IMR-90 (cell line): ENCODE measurements around the gene VEGFA. TPM values are rescaled to one million over a fixed set of nuclear protein-coding genes. Genes with fewer than 3 reads are reported as not detected.

ENCODE experiments used
- ATAC-seq: fragments of 200-7000 bp; cut with Tn5 transposase; 2 replicates; pipeline ENCODE4 v1.9.1; 2020; ENCODE audit warnings: low read depth, mild to moderate bottlenecking, moderate library complexity
- BruUV-seq: library from RNA; stranded (reverse); fragments of 400-500 nt; replicated peaks from 2 replicates; lab custom pipeline; 2021; lab: Mats Ljungman, UMichigan
- CTCF ChIA-PET: fragments of 300-600 bp; formaldehyde crosslinking; extraction: SDS; loops from one replicate; lab custom pipeline; 2021; ENCODE audit warnings: antibody characterized with exemption; lab: Yijun Ruan, JAX
- POLR2A ChIA-PET: fragments of 300-600 bp; sonication (Branson Sonifier 250); formaldehyde crosslinking; loops from one replicate; lab custom pipeline; 2022; ENCODE audit warnings: antibody characterized with exemption; ENCODE audit not compliant: unreplicated experiment; lab: Charles Lee
- DNase-seq: peaks from one replicate; pipeline ENCODE4 v3.0.0; 2013
- H2AFZ ChIP-seq: replicated peaks from 2 replicates; pipeline ENCODE3; 2013; ENCODE audit warnings: low read length, mild to moderate bottlenecking; ENCODE audit not compliant: poor library complexity
- H2AK5ac ChIP-seq: 2 replicates; pipeline ENCODE4 v1.6.1; 2013; ENCODE audit warnings: low read depth, low read length, inconsistent platforms
- H2AK9ac ChIP-seq: replicated peaks from 2 replicates; pipeline ENCODE3; 2013; ENCODE audit warnings: mild to moderate bottlenecking, low read depth, low read length, moderate library complexity; ENCODE audit not compliant: poor library complexity
- H2BK120ac ChIP-seq: 2 replicates; pipeline ENCODE4 v1.6.1; 2013; ENCODE audit warnings: low read depth, low read length, inconsistent platforms
- H2BK15ac ChIP-seq: 3 replicates; pipeline ENCODE4 v1.6.1; 2013; ENCODE audit warnings: low read depth, low read length, inconsistent platforms
- H2BK20ac ChIP-seq: 2 replicates; pipeline ENCODE4 v1.6.1; 2013; ENCODE audit warnings: low read depth, mild to moderate bottlenecking, inconsistent platforms, low read length, moderate library complexity
- H2BK5ac ChIP-seq: 2 replicates; pipeline ENCODE4 v1.6.1; 2013; ENCODE audit warnings: mild to moderate bottlenecking, low read depth, low read length, inconsistent platforms; ENCODE audit not compliant: poor library complexity, severe bottlenecking
- H3K14ac ChIP-seq: replicated peaks from 2 replicates; pipeline ENCODE4 v1.6.1; 2013; ENCODE audit warnings: low read depth, low read length, inconsistent platforms
- H3K18ac ChIP-seq: 2 replicates; pipeline ENCODE4 v1.6.1; 2013; ENCODE audit warnings: low read depth, low read length, control low read depth
- H3K23ac ChIP-seq: 2 replicates; pipeline ENCODE4 v1.6.1; 2013; ENCODE audit warnings: low read depth, low read length, inconsistent platforms
- H3K27ac ChIP-seq: 2 replicates; pipeline ENCODE4 v1.5.1; 2013; ENCODE audit warnings: mild to moderate bottlenecking, control low read depth, low read length; ENCODE audit not compliant: insufficient read depth
- H3K27me3 ChIP-seq: 2 replicates; pipeline ENCODE4 v1.6.1; 2013; ENCODE audit warnings: low read length; ENCODE audit not compliant: control insufficient read depth, insufficient read depth
- H3K36me3 ChIP-seq: 2 replicates; pipeline ENCODE4 v1.6.1; 2013; ENCODE audit warnings: low read length, mixed read lengths; ENCODE audit not compliant: control insufficient read depth, insufficient read depth
- H3K4ac ChIP-seq: 2 replicates; pipeline ENCODE4 v1.6.1; 2013; ENCODE audit warnings: low read depth, low read length, inconsistent platforms
- H3K4me1 ChIP-seq: 2 replicates; pipeline ENCODE4 v1.6.1; 2013; ENCODE audit warnings: low read length, mixed read lengths; ENCODE audit not compliant: control insufficient read depth, insufficient read depth
- H3K4me2 ChIP-seq: 2 replicates; pipeline ENCODE4 v1.6.1; 2013; ENCODE audit warnings: low read depth, mild to moderate bottlenecking, control low read depth, low read length, moderate library complexity
- H3K4me3 ChIP-seq: 2 replicates; pipeline ENCODE4 v1.5.1; 2013; ENCODE audit warnings: low read depth, mild to moderate bottlenecking, control low read depth, low read length, moderate library complexity; ENCODE audit not compliant: insufficient read depth
- H3K56ac ChIP-seq: 2 replicates; pipeline ENCODE4 v1.6.1; 2013; ENCODE audit warnings: low read length, inconsistent platforms; ENCODE audit not compliant: insufficient read depth; ENCODE audit errors: extremely low read depth
- H3K79me1 ChIP-seq, 2 experiments: 2 replicates each; pipeline ENCODE4 v1.6.1; 2013; ENCODE audit warnings: low read length in 2 of 2, inconsistent platforms in 1 of 2, low read depth in 1 of 2
- H3K9ac ChIP-seq: 2 replicates; pipeline ENCODE4 v1.6.1; 2013; ENCODE audit warnings: low read depth, low read length, control low read depth
- H3K9me1 ChIP-seq: 2 replicates; pipeline ENCODE4 v1.6.1; 2013; ENCODE audit warnings: low read length, inconsistent platforms; ENCODE audit not compliant: insufficient read depth
- H3K9me3 ChIP-seq: 2 replicates; pipeline ENCODE4 v1.6.1; 2013; ENCODE audit warnings: low read length; ENCODE audit not compliant: control insufficient read depth, insufficient read depth
- H4K20me1 ChIP-seq: 2 replicates; pipeline ENCODE4 v1.6.1; 2013; ENCODE audit warnings: low read length, inconsistent platforms; ENCODE audit not compliant: insufficient read depth
- H4K5ac ChIP-seq: 2 replicates; pipeline ENCODE4 v1.6.1; 2013; ENCODE audit warnings: mild to moderate bottlenecking, low read depth, low read length, control low read depth
- H4K8ac ChIP-seq, 2 experiments: 2 replicates each; pipeline ENCODE4 v1.6.1; 2013; ENCODE audit warnings: low read depth in 2 of 2, low read length in 2 of 2, control low read depth in 1 of 2, inconsistent platforms in 1 of 2
- H4K91ac ChIP-seq: 2 replicates; pipeline ENCODE4 v1.6.1; 2013; ENCODE audit warnings: low read depth, low read length, inconsistent platforms; ENCODE audit not compliant: insufficient read depth
- BHLHE40 ChIP-seq: fragments of 150-350 bp; IDR thresholded peaks from 2 replicates; pipeline ENCODE4 v1.6.1; 2016; ENCODE audit warnings: mild to moderate bottlenecking, low read depth, low read length
- CEBPB ChIP-seq: IDR thresholded peaks from 2 replicates; pipeline ENCODE4 v1.6.1; 2012; ENCODE audit warnings: low read depth, low read length, improper control_type of control experiment
- CHD1 ChIP-seq: IDR thresholded peaks from 2 replicates; pipeline ENCODE4 v1.6.1; 2012; ENCODE audit warnings: low read depth, low read length, improper control_type of control experiment
- FOS ChIP-seq: fragments of 150-350 bp; IDR thresholded peaks from 2 replicates; pipeline ENCODE4 v1.6.1; 2016; ENCODE audit warnings: low read depth, low read length
- MAFK ChIP-seq: IDR thresholded peaks from 2 replicates; pipeline ENCODE4 v1.6.1; 2012; ENCODE audit warnings: low read depth, low read length, improper control_type of control experiment
- MAZ ChIP-seq: IDR thresholded peaks from 2 replicates; pipeline ENCODE4 v1.6.1; 2012; ENCODE audit warnings: low read depth, mild to moderate bottlenecking, low read length, improper control_type of control experiment, moderate library complexity, borderline replicate concordance
- MXI1 ChIP-seq: IDR thresholded peaks from 2 replicates; pipeline ENCODE4 v1.6.1; 2012; ENCODE audit warnings: low read depth, mild to moderate bottlenecking, low read length, moderate library complexity, borderline replicate concordance
- NFE2L2 ChIP-seq: fragments of 150-350 bp; IDR thresholded peaks from 2 replicates; pipeline ENCODE4 v1.6.1; 2016; ENCODE audit warnings: low read depth, mild to moderate bottlenecking, low read length
- POLR2A ChIP-seq: IDR thresholded peaks from 2 replicates; pipeline ENCODE4 v1.6.1; 2012; ENCODE audit warnings: mild to moderate bottlenecking, low read depth, low read length
- RAD21 ChIP-seq: IDR thresholded peaks from 2 replicates; pipeline ENCODE4 v1.6.1; 2012; ENCODE audit warnings: low read length, improper control_type of control experiment
- RCOR1 ChIP-seq: IDR thresholded peaks from 2 replicates; pipeline ENCODE4 v1.6.1; 2012; ENCODE audit warnings: mild to moderate bottlenecking, low read length, improper control_type of control experiment; ENCODE audit not compliant: insufficient replicate concordance
- RFX5 ChIP-seq: IDR thresholded peaks from 2 replicates; pipeline ENCODE4 v1.8.0; 2012; ENCODE audit warnings: low read depth, mild to moderate bottlenecking, low read length, moderate library complexity
- SMC3 ChIP-seq: fragments of 150-350 bp; IDR thresholded peaks from 2 replicates; pipeline ENCODE4 v1.6.1; 2016; ENCODE audit warnings: low read depth, mild to moderate bottlenecking, antibody characterized with exemption, low read length, moderate library complexity
- dilution Hi-C: fragments of 300-500 bp; cut with HindIII; formaldehyde crosslinking; loops from one replicate; pipeline ENCODE4 v1.14.3; 2018; ENCODE audit warnings: low sequenced_read_pairs; ENCODE audit not compliant: unreplicated experiment
- in situ Hi-C: fragments of 300-500 bp; cut with MboI; formaldehyde crosslinking; loops from 3 replicates; pipeline ENCODE4 v1.14.3; 2019; ENCODE audit warnings: low sequenced_read_pairs, inconsistent platforms, mixed read lengths
- intact Hi-C: fragments of 100-400 bp; cut with micrococcal nuclease; formaldehyde crosslinking; loops from 2 replicates; pipeline ENCODE4 v1.10.0; 2022
- polyA plus RNA-seq, 3 experiments: library from polyadenylated mRNA; depleted of rRNA; stranded (reverse); fragments of >200 nt; gene quantifications; 2 replicates each; pipeline ENCODE4 v1.2.3, GENCODE V29; 2012; ENCODE audit warnings: low replicate concordance in 1 of 3
- total RNA-seq: library from RNA; depleted of rRNA; stranded (reverse); fragments of >200 nt; gene quantifications from 2 replicates; pipeline ENCODE4 v1.2.3, GENCODE V29; 2012
- TF ChIP-seq, protein P1 (sequence below): fragments of 150-350 bp; IDR thresholded peaks from 2 replicates; pipeline ENCODE4 v1.6.1; 2016; ENCODE audit warnings: low read depth, mild to moderate bottlenecking, low read length, moderate library complexity, borderline replicate concordance
- TF ChIP-seq, protein P2 (sequence below): fragments of 150-350 bp; IDR thresholded peaks from 2 replicates; pipeline ENCODE4 v1.6.1; 2017; ENCODE audit warnings: mild to moderate bottlenecking, antibody characterized with exemption, low read length, low read depth
- TF ChIP-seq, protein P3 (sequence below): conservative IDR thresholded peaks from 2 replicates; pipeline ENCODE4 v1.5.1; 2012; ENCODE audit warnings: mild to moderate bottlenecking, low read depth, low read length, improper control_type of control experiment

Gene VEGFA
- total and polyA plus RNA-seq, 2 of the 4 experiments (the other 2 are of a cell fraction) = 190 to 234 TPM

DNA sequence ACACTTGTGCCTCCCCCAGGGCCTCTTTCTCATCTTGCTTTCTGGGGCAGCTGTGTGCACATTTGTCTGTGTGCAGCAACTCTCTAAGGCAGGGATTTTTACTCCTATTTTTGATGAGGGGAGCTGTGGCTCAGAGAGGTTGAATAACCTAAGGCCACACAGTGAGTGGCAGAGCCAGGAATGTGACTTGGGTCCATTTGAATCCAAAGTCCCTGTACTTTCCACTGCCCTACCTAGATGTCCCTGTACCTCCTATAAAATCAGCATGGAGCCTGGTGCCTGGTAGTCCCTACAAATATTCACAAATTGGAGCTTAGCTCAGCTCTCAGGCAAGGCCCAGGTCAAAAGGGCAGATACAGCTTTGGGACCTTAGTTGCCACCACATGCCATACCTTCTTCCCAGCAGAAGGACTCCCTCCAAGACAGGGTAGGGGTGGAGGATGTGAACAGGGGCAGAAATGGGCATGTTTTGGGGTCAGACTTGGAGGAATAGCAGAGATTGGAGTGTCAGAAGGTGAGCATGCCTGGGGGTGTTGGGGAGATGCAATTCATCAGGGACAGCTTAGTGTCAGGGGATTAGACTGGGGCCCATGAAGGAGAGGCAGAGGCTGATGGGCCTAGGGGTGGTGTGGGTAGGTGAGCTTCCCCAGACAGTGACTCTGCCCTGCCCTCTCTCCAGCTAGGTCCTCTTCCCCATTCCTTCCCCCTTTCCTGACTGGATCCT lies 4.1 kb upstream of the VEGFA start:
- no peak overlapping the region for H3K23ac ChIP-seq
- no peak overlapping the region for H4K8ac ChIP-seq
- H2AK9ac ChIP-seq = no peak overlapping the region
- H4K5ac ChIP-seq = no peak overlapping the region
- ChIA-PET CTCF (interaction anchor here (0.8 kb wide), 2 partner anchors 309 to 313 kb away, joined by 4 to 5 read pairs; no protein-coding TSS in a partner anchor), POLR2A (no interaction called here)
- peaks cover 22% of the 10 kb centered on the region for H3K4me1 ChIP-seq
- H3K4me3 ChIP-seq = no peak overlapping the region
- H3K27ac ChIP-seq = no peak overlapping the region
- H3K9me1 ChIP-seq = no peaks in the 10 kb centered on the region
- peaks cover 0 to 7% of the 10 kb centered on the region in 2 experiments; a peak in 1 of 4 replicates for H3K79me1 ChIP-seq
- DNase-seq = no peak
- H2BK120ac ChIP-seq = no peak overlapping the region
- H3K9ac ChIP-seq = no peak overlapping the region
- H2AFZ ChIP-seq = no peak overlapping the region
- dilution Hi-C loops = no loop called here
- no peak overlapping the region for H3K18ac ChIP-seq
- H3K9me3 ChIP-seq = no peaks in the 10 kb centered on the region
- peaks cover 11% of the 10 kb centered on the region for H3K27me3 ChIP-seq
- no TSS peak for BruUV-seq
- no peak overlapping the region for H2BK15ac ChIP-seq
- H4K20me1 ChIP-seq = peaks cover 13% of the 10 kb centered on the region
- intact Hi-C loops = no loop called here
- H3K14ac ChIP-seq = no peak overlapping the region
- TF ChIP-seq MAFK (no peak), CEBPB (no peak), RCOR1 (no peak), RFX5 (no peak), MAZ (no peak), NFE2L2 (no peak), MXI1 (no peak), FOS (no peak), SMC3 (no peak), BHLHE40 (no peak), POLR2A (no peak), CHD1 (no peak), RAD21 (no peak)
- TF ChIP-seq, protein P1, sequence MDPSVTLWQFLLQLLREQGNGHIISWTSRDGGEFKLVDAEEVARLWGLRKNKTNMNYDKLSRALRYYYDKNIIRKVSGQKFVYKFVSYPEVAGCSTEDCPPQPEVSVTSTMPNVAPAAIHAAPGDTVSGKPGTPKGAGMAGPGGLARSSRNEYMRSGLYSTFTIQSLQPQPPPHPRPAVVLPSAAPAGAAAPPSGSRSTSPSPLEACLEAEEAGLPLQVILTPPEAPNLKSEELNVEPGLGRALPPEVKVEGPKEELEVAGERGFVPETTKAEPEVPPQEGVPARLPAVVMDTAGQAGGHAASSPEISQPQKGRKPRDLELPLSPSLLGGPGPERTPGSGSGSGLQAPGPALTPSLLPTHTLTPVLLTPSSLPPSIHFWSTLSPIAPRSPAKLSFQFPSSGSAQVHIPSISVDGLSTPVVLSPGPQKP = no peak
- TF ChIP-seq, protein P2, sequence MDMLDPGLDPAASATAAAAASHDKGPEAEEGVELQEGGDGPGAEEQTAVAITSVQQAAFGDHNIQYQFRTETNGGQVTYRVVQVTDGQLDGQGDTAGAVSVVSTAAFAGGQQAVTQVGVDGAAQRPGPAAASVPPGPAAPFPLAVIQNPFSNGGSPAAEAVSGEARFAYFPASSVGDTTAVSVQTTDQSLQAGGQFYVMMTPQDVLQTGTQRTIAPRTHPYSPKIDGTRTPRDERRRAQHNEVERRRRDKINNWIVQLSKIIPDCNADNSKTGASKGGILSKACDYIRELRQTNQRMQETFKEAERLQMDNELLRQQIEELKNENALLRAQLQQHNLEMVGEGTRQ = no peak
- TF ChIP-seq, protein P3, sequence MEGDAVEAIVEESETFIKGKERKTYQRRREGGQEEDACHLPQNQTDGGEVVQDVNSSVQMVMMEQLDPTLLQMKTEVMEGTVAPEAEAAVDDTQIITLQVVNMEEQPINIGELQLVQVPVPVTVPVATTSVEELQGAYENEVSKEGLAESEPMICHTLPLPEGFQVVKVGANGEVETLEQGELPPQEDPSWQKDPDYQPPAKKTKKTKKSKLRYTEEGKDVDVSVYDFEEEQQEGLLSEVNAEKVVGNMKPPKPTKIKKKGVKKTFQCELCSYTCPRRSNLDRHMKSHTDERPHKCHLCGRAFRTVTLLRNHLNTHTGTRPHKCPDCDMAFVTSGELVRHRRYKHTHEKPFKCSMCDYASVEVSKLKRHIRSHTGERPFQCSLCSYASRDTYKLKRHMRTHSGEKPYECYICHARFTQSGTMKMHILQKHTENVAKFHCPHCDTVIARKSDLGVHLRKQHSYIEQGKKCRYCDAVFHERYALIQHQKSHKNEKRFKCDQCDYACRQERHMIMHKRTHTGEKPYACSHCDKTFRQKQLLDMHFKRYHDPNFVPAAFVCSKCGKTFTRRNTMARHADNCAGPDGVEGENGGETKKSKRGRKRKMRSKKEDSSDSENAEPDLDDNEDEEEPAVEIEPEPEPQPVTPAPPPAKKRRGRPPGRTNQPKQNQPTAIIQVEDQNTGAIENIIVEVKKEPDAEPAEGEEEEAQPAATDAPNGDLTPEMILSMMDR = no peak
- H3K4me2 ChIP-seq = no peak overlapping the region
- no peak overlapping the region for H2BK20ac ChIP-seq
- H3K56ac ChIP-seq = no peak overlapping the region
- 0 out of 2 replicates have a peak overlapping the region, but pooled peaks have one; percentile 43 for H2AK5ac ChIP-seq
- no peaks in the 10 kb centered on the region for H3K36me3 ChIP-seq
- H2BK5ac ChIP-seq = no peak overlapping the region
- H4K91ac ChIP-seq = no peak overlapping the region
- in situ Hi-C loops = loop anchor here (5.0 kb wide), 1 partner anchor 99 kb away; no protein-coding TSS in a partner anchor
- ATAC-seq = no peak
- no peak overlapping the region for H3K4ac ChIP-seq
